ENCODE measurements around the gene BOD1L1.

The BOD1L1 gene

GRCh38 chr4:13555325-13555724 lies 72.2 kb downstream of the BOD1L1 start:
- DNase-seq, result no peak

DNA sequence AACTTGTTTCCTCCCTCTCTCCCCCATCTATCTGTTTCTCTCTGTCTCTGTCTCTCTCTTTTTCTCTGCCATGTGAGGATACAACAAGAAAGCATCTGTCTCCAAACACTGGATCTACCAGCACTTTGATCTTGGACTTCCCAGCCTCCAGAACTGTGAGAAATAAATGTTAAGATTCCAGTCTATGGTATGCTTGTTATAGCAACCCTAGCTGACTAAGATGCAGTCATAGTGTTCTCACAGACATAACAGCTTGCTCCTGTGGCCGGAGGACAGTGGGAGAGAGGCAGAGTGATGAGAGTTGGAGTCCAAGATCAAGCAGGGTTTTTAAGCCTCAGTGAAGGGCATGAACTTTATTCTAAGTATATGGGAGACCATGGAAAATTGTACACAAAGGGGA lies 74.4 kb downstream of the BOD1L1 start:
- no peak for DNase-seq

- DNase-seq, result peak; percentile 89
Observed at GRCh38 chr4:13548984-13549546, 78.5 kb downstream of the BOD1L1 start.

GRCh38 chr4:13548059-13548983 lies 79.2 kb downstream of the BOD1L1 start:
- DNase-seq, result no peak

- DNase-seq, result peak; percentile 23
Observed at GRCh38 chr4:13547485-13548041, 80.0 kb downstream of the BOD1L1 start.

GRCh38 chr4:13546941-13547484 lies 80.5 kb downstream of the BOD1L1 start:
- DNase-seq, result no peak

DNA sequence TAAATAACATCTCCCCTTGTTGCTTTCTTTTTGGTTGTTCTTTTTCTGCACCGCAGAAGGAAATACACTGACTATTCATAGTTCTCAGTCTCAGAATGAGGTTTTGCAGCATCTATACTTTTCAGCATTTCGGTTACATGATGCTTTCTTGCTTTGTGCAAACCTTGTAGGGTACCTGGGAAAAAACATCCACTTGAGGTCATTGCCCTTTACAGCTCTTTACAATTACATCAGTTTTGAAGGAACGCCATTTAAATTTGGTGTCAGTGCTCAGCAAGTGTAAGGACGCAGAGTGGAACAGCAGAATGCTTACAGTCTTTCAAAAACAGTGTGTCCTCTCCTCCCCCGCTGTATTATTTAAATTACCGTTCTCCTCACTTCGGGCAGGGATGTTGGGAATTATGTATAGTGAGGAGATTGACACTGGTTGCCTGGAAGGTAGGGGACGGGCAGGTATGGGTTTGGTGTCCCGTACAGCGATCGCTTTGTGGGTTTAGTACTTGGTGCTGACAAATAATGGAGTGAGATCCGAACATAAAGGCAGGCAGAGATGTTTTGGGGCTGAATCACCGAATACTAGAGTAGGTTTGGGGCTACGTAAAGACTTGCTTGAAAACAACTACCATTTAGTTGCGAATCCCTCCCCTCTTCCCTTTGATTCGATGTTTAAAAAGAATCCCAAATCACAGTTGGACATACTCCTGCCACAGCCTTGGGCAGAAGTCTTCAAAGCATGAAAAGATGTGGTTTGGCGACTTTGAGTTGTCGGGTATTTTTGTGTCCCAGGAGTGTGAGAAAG lies 81.2 kb downstream of the BOD1L1 start:
- no peak for DNase-seq

- no peak for DNase-seq
Observed at GRCh38 chr4:13545394-13545808, 82.1 kb downstream of the BOD1L1 start.

- peak; percentile 60 for DNase-seq
Observed at GRCh38 chr4:13544606-13545393, 82.7 kb downstream of the BOD1L1 start.

DNA sequence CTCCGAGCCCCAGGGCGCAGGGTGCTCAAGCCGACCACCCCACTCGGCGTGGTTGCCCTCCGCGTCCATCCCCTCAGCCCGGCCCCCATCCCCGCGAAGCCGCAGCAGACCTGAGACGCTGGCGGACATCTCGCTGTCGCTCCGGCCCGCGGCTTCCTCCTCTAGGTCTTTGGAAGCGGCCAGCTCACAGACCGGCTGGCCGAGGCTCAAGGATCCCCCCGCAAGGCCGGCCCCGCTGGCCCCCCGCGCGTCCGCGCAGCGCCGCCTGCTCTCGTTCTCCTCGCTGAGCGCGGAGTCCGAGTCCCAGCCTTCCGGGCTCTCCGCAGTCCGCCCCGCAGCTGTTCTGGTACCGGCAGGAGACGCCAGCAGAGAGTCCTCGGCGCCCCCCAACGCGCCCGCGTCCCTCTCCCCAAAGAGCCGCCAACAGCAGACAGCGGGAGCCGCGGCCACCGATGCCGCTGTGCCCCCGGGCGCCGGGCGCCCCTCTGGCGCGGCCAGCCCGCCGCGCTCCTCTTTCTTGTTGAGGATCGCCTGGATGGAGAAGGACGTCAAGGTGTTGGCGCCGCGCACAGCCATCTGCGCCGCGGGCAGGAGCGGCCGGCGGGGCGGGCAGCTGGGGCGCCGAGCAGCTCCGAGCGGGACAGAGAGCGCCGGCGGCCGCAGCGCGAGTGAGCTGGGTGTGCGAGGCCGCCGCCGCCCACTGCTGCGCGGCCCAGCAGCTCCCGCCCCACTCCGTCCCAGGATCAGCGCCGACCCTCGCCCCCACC lies 83.5 kb downstream of the BOD1L1 start, which contains the start of gene NKX3-2:
NKX3-2 (minus strand) TSS at position 670 of the 767 bp plus-strand sequence; CDS start at position 576, 94 bp downstream.
- DNase-seq, result no peak

DNA sequence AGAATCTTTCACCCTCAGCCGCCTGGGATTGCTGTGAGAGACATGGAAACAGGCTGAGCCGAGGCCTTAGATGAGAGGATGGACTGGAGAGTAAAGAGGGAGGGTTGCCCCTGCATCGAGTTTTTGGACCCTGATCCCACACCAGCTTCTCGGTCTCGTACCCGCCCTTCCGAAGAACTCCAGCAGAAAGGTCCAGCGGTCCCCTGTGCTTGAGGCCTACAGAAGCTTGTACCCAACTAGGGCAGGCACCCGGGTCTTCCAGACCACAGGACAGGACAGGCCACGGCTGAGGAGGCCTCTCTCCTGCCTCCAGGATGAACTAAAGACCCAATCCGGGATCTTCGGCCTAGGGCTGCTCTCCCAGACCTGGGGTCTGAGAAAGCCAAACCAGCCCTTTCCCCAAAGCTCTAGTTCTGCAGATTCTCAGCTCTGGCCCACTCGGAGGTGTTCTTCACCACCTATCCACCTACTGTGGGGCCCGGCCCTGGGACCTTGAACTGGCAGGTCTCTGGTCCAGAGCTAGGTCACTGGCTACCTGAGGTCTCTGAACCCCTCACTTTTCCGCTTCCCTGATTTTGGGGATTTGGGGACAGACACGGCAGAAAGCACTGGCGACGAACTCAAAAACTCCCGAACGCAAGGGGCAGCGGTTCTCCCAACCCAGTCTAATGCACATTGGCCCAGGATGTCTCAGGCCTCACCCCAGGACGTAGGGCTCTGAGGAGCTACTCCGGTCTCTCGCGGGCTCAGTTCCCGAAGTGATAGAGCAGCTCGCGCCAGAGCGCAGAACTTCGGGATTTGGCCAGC lies 84.3 kb downstream of the BOD1L1 start:
- no peak for DNase-seq

- DNase-seq, result no peak
Observed at GRCh38 chr4:13542577-13543031, 84.9 kb downstream of the BOD1L1 start.

- peak; percentile 46 for DNase-seq
Observed at GRCh38 chr4:13541720-13542576, 85.6 kb downstream of the BOD1L1 start.

GRCh38 chr4:13541176-13541604 lies 86.3 kb downstream of the BOD1L1 start:
- DNase-seq, result no peak

DNA sequence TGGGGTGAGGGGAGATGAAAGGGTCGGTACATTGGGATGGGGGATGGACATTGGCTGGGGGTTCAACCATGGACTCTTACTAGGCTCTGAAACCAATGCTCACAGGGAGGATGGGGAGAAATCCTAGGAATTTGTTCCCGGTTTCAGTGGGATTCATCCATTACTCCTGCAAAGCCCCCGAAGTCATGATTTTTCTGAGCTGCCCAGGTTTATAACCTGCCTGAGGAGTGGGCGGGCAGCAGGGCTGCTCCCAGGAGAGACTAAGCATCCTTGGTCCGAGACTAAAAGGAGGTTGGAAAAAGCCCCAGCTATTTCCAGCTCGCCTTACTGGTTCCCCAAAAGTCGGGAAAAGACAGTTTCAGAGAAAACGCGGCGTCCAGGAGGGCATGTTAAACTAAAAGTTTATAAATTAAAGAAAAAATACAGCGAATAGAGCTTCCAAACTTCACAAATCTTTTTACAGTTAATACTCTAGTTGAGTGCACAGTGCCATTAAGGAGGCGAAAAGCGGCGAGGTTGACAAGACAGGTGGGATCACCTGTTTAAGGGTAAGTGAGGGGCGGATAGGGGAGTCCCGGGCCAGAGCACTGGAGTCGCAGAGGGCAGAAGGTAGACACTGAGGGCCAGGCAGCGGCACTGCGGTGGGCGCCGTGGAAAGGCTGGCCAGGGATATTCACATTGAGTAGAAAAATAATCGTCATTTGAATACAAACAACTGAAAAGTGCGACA lies 86.9 kb downstream of the BOD1L1 start:
- DNase-seq, result no peak

DNA sequence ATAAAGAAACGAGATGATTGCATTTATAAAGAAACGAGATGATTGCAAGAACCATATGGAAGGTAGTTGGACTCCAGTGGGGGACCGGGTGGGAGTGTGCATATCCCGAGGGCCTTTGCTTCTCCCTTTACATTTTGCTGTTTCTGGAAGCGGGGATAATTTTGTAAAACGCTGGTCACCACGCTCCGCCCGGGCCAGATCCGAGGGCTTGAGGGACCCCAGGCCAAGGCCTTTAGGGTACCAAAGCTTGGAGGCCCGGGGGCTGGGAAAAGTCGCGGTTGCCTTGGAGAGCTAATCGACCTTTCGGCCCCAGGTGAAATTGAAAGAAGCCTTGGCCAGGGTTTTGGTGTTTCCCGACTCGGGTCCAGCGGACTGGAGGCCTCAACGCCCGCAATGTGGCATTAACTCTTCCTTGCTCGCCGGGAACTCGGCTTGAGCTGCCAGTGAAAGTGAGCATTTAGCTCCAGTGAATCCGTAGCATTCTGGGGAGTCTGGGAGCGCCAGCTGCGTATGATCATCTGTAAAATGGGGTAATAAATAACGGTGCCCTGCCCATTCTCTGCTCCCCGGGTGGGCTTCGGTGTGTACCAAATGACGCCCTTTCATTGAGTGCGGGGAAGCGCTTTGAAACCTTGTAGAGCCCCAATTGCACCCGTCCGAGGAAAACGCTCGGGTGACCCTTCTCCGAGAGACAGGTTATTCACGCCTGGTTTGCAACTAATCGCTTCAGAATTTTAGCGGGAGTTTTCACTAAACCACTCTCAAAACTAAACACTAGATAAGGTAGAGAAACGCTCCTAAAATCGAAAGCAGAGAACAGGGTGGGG lies 87.7 kb downstream of the BOD1L1 start:
- DNase-seq, result no peak

- no peak for DNase-seq
Observed at GRCh38 chr4:13539047-13539618, 88.4 kb downstream of the BOD1L1 start.
